HG03196 (cell line): ENCODE results near the gene EXOSC6.
"Not testable (repeated sequence)": the region's sequence is repeated elsewhere in the genome, so short reads cannot be mapped to it uniquely, and the experiment has no call there.

ENCODE experiments used
- ATAC-seq: cut with Tn5 transposase; IDR thresholded peaks from one replicate; pipeline ENCODE4 v1.9.1; 2021; ENCODE audit not compliant: unreplicated experiment

EXOSC6 gene

GRCh38 chr16:70251629-70252354, at the start of gene EXOSC6:
Gene EXOSC6, minus strand, starts transcription at chr16:70251940. Its CDS starts 40 bp downstream, at chr16:70251900.
- ATAC-seq, result peak; percentile 82

GRCh38 chr16:70301121-70301520, 49.4 kb upstream of the EXOSC6 start:
- ATAC-seq, result no peak

- peak; percentile 82 for ATAC-seq
These were observed 47.5 kb upstream of the EXOSC6 start, which contains the start of gene DDX19B for GRCh38 chr16:70298988-70299938. Gene DDX19B, plus strand, starts transcription at chr16:70299186. Its CDS starts 112 bp downstream, at chr16:70299298.

GRCh38 chr16:70295634-70296033, 43.9 kb upstream of the EXOSC6 start:
- no peak for ATAC-seq

GRCh38 chr16:70294385-70295025, 42.8 kb upstream of the EXOSC6 start:
- ATAC-seq, result no peak

- not testable (repeated sequence) for ATAC-seq
These were observed 40.4 kb upstream of the EXOSC6 start for GRCh38 chr16:70292148-70292547.

- no peak for ATAC-seq
These were observed 39.3 kb upstream of the EXOSC6 start for GRCh38 chr16:70290949-70291519.

GRCh38 chr16:70289229-70290094, 37.7 kb upstream of the EXOSC6 start, which contains the start of gene AARS1:
Gene AARS1, minus strand, starts transcription at chr16:70289506. Its CDS starts 6,743 bp downstream, at chr16:70282763.
- ATAC-seq, result peak; percentile 97

GRCh38 chr16:70287304-70287971, 35.7 kb upstream of the EXOSC6 start:
- ATAC-seq, result not testable (repeated sequence)

GRCh38 chr16:70276392-70276791, 24.7 kb upstream of the EXOSC6 start:
- ATAC-seq, result no peak

- ATAC-seq, result no peak
These were observed 20.0 kb upstream of the EXOSC6 start for GRCh38 chr16:70271696-70272095.

- no peak for ATAC-seq
These were observed 18.4 kb upstream of the EXOSC6 start for GRCh38 chr16:70270176-70270575.

GRCh38 chr16:70269471-70269870, 17.7 kb upstream of the EXOSC6 start:
- ATAC-seq, result no peak

- ATAC-seq, result not testable (repeated sequence)
These were observed 16.2 kb upstream of the EXOSC6 start for GRCh38 chr16:70267922-70268321.

- ATAC-seq, result no peak
These were observed 15.8 kb upstream of the EXOSC6 start for GRCh38 chr16:70267516-70267915.

GRCh38 chr16:70259903-70260302, 8.2 kb upstream of the EXOSC6 start:
- not testable (repeated sequence) for ATAC-seq

GRCh38 chr16:70258946-70259345, 7.2 kb upstream of the EXOSC6 start:
- no peak for ATAC-seq

- ATAC-seq, result no peak
These were observed 6.3 kb upstream of the EXOSC6 start for GRCh38 chr16:70258065-70258464.

- no peak for ATAC-seq
These were observed 5.7 kb upstream of the EXOSC6 start for GRCh38 chr16:70257391-70257790.
